Erythroblast (primary cell): Measurements from ENCODE around the gene PHKA1.

ENCODE experiments used
- GATA1 ChIP-seq: IDR thresholded peaks from 2 replicates; pipeline ENCODE4 v1.6.1; 2011; ENCODE audit warnings: low read depth, mild to moderate bottlenecking, control low read depth, low read length, moderate library complexity
- POLR2A ChIP-seq: IDR thresholded peaks from 2 replicates; pipeline ENCODE4 v1.6.1; 2011; ENCODE audit warnings: mild to moderate bottlenecking, low read length

DNA sequence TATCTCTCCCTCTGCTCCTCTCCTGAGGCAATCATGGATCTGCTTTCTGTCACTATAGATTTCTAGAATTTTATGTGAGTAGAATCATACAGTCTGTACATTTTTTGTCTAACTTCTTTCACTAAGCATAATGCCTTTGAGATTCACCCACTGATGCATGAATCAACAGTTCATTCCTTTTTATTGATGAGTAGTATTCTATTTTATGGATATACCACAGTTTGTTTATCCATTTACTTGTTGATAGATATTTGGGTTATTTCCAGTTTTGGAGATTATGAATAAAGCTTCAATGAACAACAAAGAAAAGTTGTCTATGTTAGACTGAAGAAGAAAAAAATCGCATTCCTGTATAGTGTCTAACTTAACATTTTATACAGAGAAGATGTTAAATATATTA lies 30.5 kb downstream of the PHKA1 start:
- TF ChIP-seq POLR2A (no peak), GATA1 (no peak)
